ENCODE data around the gene DPP8.

- no peak for TF ChIP-seq HES2 (IDR thresholded peaks at IDR 0.05)
- no peak for TF ChIP-seq CTCF (IDR thresholded peaks at IDR 0.05)
- TF ChIP-seq ZSCAN20 (CRISPR knock-in tag; IDR thresholded peaks at IDR 0.05) = no peak
- no peak for TF ChIP-seq BHLHE40 (IDR thresholded peaks at IDR 0.05; ENCODE audit: low read depth, low read length)
- no peak for TF ChIP-seq POLR2AphosphoS2 (conservative IDR thresholded peaks at IDR 0.05; ENCODE audit: low read length)
- no peak for TF ChIP-seq CHD2 (IDR thresholded peaks at IDR 0.05; ENCODE audit: low read length, partially characterized antibody)
- no peak for TF ChIP-seq RCOR1 (IDR thresholded peaks at IDR 0.05; ENCODE audit: low read depth, low read length)
- no peak for TF ChIP-seq EP300 (IDR thresholded peaks at IDR 0.05)
- TF ChIP-seq PHF8 (IDR thresholded peaks at IDR 0.05; ENCODE audit: borderline replicate concordance, low read depth) = no peak
- TF ChIP-seq POLR2A (IDR thresholded peaks at IDR 0.05; ENCODE audit: low read length) = no peak
- no peak for TF ChIP-seq NFE2L2 (conservative IDR thresholded peaks at IDR 0.05; ENCODE audit: low read length)
- TF ChIP-seq ATOH8 (CRISPR knock-in tag; IDR thresholded peaks at IDR 0.05; ENCODE audit: low read depth) = no peak
Measured at GRCh38 chr15:65401611-65402240, 115.8 kb downstream of the DPP8 start.

Measured in A549 (cell line).